ENCODE data around the gene LIN28B.
"Not testable (repeated sequence)": the region's sequence is repeated elsewhere in the genome, so short reads cannot be mapped to it uniquely, and the experiment has no call there.

LIN28B gene

GRCh38 chr6:104956731-104957294 is at the start of gene LIN28B:
Gene LIN28B, plus strand, starts transcription at chr6:104957107. Its CDS starts 144 bp downstream, at chr6:104957251.
- DNase-seq (ENCODE audit: low read depth in 2 of 2): no peak

GRCh38 chr6:104908031-104908887 is 48.6 kb upstream of the LIN28B start:
- DNase-seq (ENCODE audit: low read depth in 2 of 2): no peak

- no peak for DNase-seq (ENCODE audit: low read depth in 2 of 2)
These were observed 47.9 kb upstream of the LIN28B start for GRCh38 chr6:104908888-104909525.

GRCh38 chr6:104921896-104922295 is 35.0 kb upstream of the LIN28B start:
- DNase-seq (ENCODE audit: low read depth in 2 of 2): no peak

GRCh38 chr6:104928141-104928540 is 28.8 kb upstream of the LIN28B start:
- no peak for DNase-seq (ENCODE audit: low read depth in 2 of 2)

- DNase-seq (ENCODE audit: low read depth in 2 of 2): no peak
These were observed 27.6 kb upstream of the LIN28B start for GRCh38 chr6:104929353-104929752.

- no peak for DNase-seq (ENCODE audit: low read depth in 2 of 2)
These were observed 26.0 kb upstream of the LIN28B start for GRCh38 chr6:104930939-104931338.

GRCh38 chr6:104936766-104937535 is 20.0 kb upstream of the LIN28B start:
- no peak for DNase-seq (ENCODE audit: low read depth in 2 of 2)

GRCh38 chr6:104940238-104940892 is 16.5 kb upstream of the LIN28B start:
- DNase-seq (ENCODE audit: low read depth in 2 of 2): no peak

- no peak for DNase-seq (ENCODE audit: low read depth in 2 of 2)
These were observed 15.8 kb upstream of the LIN28B start for GRCh38 chr6:104940893-104941728.

GRCh38 chr6:104941729-104942091 is 15.2 kb upstream of the LIN28B start:
- no peak for DNase-seq (ENCODE audit: low read depth in 2 of 2)

GRCh38 chr6:104943781-104944180 is 13.1 kb upstream of the LIN28B start:
- DNase-seq (ENCODE audit: low read depth in 2 of 2): no peak

GRCh38 chr6:104949206-104949605 is 7.7 kb upstream of the LIN28B start:
- DNase-seq (ENCODE audit: low read depth in 2 of 2): no peak

- DNase-seq (ENCODE audit: low read depth in 2 of 2): no peak
These were observed 5.2 kb upstream of the LIN28B start for GRCh38 chr6:104951677-104952076.

- DNase-seq (ENCODE audit: low read depth in 2 of 2): no peak
These were observed 4.0 kb upstream of the LIN28B start for GRCh38 chr6:104952911-104953399.

- not testable (repeated sequence) for DNase-seq (ENCODE audit: low read depth in 2 of 2)
These were observed 3.3 kb upstream of the LIN28B start for GRCh38 chr6:104953400-104954189.

GRCh38 chr6:104954190-104954797 is 2.6 kb upstream of the LIN28B start:
- no peak for DNase-seq (ENCODE audit: low read depth in 2 of 2)

- DNase-seq (ENCODE audit: low read depth in 2 of 2): no peak
These were observed 1.4 kb upstream of the LIN28B start for GRCh38 chr6:104955491-104955890.

Measured in activated CD8-positive, alpha-beta memory T cell treated with anti-CD3 and anti-CD28 coated beads for 4 hours (primary cell).